Measurements from ENCODE around the gene BRCA1. TPM values are rescaled to one million over a fixed set of nuclear protein-coding genes. Genes with fewer than 3 reads are reported as not detected.

The BRCA1 gene
- polyA plus RNA-seq, 1 donor from 2014 or later, result 1.0 TPM

DNA sequence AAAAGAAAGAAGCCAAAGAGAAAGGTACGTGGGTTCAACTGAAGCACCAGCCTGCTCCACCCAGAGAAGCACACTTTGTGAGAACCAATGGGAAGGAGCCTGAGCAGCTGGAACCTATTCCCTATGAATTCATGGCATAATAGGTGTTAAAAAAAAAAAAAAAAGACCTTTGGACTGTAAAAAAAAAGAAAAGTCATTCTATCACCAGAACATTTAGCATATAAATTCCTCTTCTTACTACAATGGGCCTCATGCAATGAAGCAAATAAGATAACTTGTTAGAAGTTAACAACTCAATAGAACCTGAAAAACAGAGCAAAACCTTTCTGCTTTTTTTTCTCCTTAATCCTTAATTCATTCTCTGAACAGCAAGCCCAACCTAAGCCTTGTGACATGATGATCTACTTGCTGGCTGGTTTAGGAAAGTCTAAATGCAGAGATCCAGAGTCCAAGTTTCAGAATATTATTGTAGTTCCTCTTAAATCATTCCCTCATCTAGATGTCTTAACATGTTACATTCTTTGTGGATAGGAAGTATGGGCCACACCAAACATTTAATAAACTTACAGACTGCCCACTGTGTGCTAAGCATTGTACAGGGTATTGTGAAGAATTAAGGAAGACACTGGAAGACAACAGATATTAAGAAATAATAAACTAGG, 45.4 kb downstream of the BRCA1 start:
- Histone ChIP-seq H3F3A (ENCODE audit: insufficient read depth, low read length, poor library complexity, severe bottlenecking) (no peaks in the 10 kb centered on the region), H3K27me3 (ENCODE audit: insufficient read depth, low read depth, low read length) (no peaks in the 10 kb centered on the region), H3K9me3 (ENCODE audit: low read length) (no peaks in the 10 kb centered on the region), H4K20me1 (ENCODE audit: insufficient read depth) (no peaks in the 10 kb centered on the region), H3K4me2 (ENCODE audit: low read length) (no peak overlapping the region), H3K4me3 (ENCODE audit: low read length) (no peak overlapping the region), H3K79me2 (replicated peaks; ENCODE audit: insufficient read depth, low read length) (no peaks in the 10 kb centered on the region), H3K27ac (ENCODE audit: low read length) (no peak overlapping the region), H3K9me2 (ENCODE audit: insufficient read depth, low read length) (no peaks in the 10 kb centered on the region), H3K9ac (ENCODE audit: low read length) (no peak overlapping the region), H2AFZ (ENCODE audit: low read depth, low read length) (no peak overlapping the region), H3K36me3 (ENCODE audit: insufficient read depth, low read length) (no peaks in the 10 kb centered on the region)
- TF ChIP-seq MXI1 (conservative IDR thresholded peaks at IDR 0.05; ENCODE audit: poor library complexity, severe bottlenecking) (no peak), RAD21 (conservative IDR thresholded peaks at IDR 0.05) (no peak), EZH2 (IDR thresholded peaks at IDR 0.05; ENCODE audit: borderline replicate concordance, insufficient read depth, low read length, poor library complexity, severe bottlenecking) (no peak), POLR2AphosphoS5 (IDR thresholded peaks at IDR 0.05) (no peak)
- TF ChIP-seq, protein P1, sequence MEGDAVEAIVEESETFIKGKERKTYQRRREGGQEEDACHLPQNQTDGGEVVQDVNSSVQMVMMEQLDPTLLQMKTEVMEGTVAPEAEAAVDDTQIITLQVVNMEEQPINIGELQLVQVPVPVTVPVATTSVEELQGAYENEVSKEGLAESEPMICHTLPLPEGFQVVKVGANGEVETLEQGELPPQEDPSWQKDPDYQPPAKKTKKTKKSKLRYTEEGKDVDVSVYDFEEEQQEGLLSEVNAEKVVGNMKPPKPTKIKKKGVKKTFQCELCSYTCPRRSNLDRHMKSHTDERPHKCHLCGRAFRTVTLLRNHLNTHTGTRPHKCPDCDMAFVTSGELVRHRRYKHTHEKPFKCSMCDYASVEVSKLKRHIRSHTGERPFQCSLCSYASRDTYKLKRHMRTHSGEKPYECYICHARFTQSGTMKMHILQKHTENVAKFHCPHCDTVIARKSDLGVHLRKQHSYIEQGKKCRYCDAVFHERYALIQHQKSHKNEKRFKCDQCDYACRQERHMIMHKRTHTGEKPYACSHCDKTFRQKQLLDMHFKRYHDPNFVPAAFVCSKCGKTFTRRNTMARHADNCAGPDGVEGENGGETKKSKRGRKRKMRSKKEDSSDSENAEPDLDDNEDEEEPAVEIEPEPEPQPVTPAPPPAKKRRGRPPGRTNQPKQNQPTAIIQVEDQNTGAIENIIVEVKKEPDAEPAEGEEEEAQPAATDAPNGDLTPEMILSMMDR (IDR thresholded peaks at IDR 0.05; ENCODE audit: poor library complexity, severe bottlenecking), result no peak

DNA sequence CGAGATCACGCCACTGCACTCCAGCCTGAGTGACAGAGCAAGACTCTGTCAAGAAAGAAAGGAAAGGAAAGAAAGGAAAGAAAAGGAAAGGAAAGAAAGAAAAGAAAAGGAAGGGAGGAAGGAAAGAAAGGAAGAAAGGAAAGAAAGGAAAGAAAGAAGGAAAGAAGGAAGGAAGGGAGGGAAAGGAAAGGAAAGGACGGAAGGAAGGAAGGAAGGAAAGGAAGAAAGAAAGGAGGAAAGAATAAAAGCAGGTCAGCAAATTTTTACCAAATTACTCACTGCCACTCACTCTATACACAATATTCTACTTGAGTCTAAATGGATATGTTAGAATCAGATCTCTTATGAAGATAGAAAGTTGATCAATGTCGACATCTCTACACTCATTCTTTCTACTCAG, 50.3 kb downstream of the BRCA1 start:
- no peaks in the 10 kb centered on the region for H4K20me1 ChIP-seq (ENCODE audit: insufficient read depth)
- no peaks in the 10 kb centered on the region for H3K9me3 ChIP-seq (ENCODE audit: low read length)
- H3K9me2 ChIP-seq (ENCODE audit: insufficient read depth, low read length), result no peaks in the 10 kb centered on the region
- H3K27me3 ChIP-seq (ENCODE audit: insufficient read depth, low read depth, low read length), result no peaks in the 10 kb centered on the region
- H3K27ac ChIP-seq (ENCODE audit: low read length), result no peak overlapping the region
- TF ChIP-seq EP300 (conservative IDR thresholded peaks at IDR 0.05; ENCODE audit: poor library complexity, severe bottlenecking) (no peak), SMC3 (conservative IDR thresholded peaks at IDR 0.05; ENCODE audit: poor library complexity) (no peak), TAF1 (IDR thresholded peaks at IDR 0.05; ENCODE audit: low read depth) (no peak), RAD21 (conservative IDR thresholded peaks at IDR 0.05) (no peak), MXI1 (conservative IDR thresholded peaks at IDR 0.05; ENCODE audit: poor library complexity, severe bottlenecking) (no peak), POLR2AphosphoS5 (IDR thresholded peaks at IDR 0.05) (no peak), EZH2 (IDR thresholded peaks at IDR 0.05; ENCODE audit: borderline replicate concordance, insufficient read depth, low read length, poor library complexity, severe bottlenecking) (no peak)
- TF ChIP-seq, protein P2, sequence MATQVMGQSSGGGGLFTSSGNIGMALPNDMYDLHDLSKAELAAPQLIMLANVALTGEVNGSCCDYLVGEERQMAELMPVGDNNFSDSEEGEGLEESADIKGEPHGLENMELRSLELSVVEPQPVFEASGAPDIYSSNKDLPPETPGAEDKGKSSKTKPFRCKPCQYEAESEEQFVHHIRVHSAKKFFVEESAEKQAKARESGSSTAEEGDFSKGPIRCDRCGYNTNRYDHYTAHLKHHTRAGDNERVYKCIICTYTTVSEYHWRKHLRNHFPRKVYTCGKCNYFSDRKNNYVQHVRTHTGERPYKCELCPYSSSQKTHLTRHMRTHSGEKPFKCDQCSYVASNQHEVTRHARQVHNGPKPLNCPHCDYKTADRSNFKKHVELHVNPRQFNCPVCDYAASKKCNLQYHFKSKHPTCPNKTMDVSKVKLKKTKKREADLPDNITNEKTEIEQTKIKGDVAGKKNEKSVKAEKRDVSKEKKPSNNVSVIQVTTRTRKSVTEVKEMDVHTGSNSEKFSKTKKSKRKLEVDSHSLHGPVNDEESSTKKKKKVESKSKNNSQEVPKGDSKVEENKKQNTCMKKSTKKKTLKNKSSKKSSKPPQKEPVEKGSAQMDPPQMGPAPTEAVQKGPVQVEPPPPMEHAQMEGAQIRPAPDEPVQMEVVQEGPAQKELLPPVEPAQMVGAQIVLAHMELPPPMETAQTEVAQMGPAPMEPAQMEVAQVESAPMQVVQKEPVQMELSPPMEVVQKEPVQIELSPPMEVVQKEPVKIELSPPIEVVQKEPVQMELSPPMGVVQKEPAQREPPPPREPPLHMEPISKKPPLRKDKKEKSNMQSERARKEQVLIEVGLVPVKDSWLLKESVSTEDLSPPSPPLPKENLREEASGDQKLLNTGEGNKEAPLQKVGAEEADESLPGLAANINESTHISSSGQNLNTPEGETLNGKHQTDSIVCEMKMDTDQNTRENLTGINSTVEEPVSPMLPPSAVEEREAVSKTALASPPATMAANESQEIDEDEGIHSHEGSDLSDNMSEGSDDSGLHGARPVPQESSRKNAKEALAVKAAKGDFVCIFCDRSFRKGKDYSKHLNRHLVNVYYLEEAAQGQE (IDR thresholded peaks at IDR 0.05; ENCODE audit: borderline replicate concordance), result no peak
- TF ChIP-seq, protein P1 (IDR thresholded peaks at IDR 0.05; ENCODE audit: poor library complexity, severe bottlenecking), result no peak
- no peak overlapping the region for H3K4me3 ChIP-seq (ENCODE audit: low read length)
- H3F3A ChIP-seq (ENCODE audit: insufficient read depth, low read length, poor library complexity, severe bottlenecking), result no peaks in the 10 kb centered on the region
- no peaks in the 10 kb centered on the region for H3K79me2 ChIP-seq (replicated peaks; ENCODE audit: insufficient read depth, low read length)
- no peak overlapping the region for H2AFZ ChIP-seq (ENCODE audit: low read depth, low read length)
- H3K4me2 ChIP-seq (ENCODE audit: low read length), result no peak overlapping the region
- H3K9ac ChIP-seq (ENCODE audit: low read length), result no peak overlapping the region
- no peaks in the 10 kb centered on the region for H3K36me3 ChIP-seq (ENCODE audit: insufficient read depth, low read length)

All from neural cell (in vitro differentiated cells).